HG02981 (cell line): Measurements from ENCODE around the gene SPPL2B.

Experiments
- ATAC-seq: cut with Tn5 transposase; IDR thresholded peaks from one replicate; pipeline ENCODE4 v1.9.1; 2021; ENCODE audit warnings: mild to moderate bottlenecking, moderate library complexity; ENCODE audit not compliant: unreplicated experiment

SPPL2B gene

DNA sequence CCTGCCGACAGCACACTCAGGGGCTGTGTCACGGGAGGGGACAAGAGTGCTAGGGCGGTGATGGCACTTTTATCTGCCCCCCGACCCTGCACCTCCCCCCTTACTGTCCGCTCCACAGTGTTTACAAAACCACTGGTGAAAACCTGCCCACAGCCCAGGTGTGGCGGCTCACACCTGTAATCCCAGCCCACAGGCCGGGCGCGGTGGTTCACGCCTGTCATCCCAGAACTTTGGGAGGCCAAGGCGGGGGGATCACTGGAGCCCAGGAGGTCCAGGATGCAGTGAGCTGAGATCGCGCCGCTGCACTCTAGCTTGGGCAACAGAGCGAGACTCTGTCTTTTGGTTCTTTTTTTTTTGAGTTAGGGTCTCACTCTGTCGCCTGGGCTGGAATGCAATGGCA lies 32.3 kb upstream of the SPPL2B start:
- no peak for ATAC-seq

GRCh38 chr19:2300533-2300932 lies 28.0 kb upstream of the SPPL2B start:
- ATAC-seq = no peak

GRCh38 chr19:2302319-2303210 lies 25.9 kb upstream of the SPPL2B start:
- ATAC-seq = no peak

DNA sequence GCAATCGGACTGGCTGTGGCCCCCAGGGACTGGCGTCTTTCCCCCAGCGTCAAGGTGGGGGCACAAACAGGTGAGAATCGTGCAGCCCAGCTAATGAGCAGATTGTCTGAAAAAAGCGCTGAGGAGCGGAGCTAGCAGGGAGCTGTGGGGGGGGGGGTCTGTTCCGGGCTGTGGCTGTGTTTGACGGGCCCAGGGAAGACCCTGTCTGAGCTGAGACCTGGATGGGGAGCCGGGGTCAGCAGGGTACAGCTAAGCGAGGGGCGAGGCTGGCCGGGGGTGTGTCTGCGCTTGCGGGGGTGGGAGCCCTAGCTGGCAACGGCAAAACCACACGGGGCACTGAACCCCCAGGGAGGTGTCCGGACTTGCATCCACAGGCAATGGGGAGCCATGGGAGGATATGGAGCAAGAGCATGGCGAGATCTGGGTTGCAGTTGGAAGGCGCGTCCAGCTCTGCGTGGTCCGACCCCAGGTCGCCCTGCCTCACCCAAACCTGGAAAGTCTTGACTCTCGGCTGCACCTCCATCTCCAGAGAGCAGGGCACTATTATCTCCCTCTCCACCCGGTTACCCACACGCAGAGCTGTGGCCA lies 25.2 kb upstream of the SPPL2B start:
- ATAC-seq = no peak

- ATAC-seq = no peak
Observed at GRCh38 chr19:2305452-2306280, 22.8 kb upstream of the SPPL2B start.

- no peak for ATAC-seq
Observed at GRCh38 chr19:2306281-2306806, 22.1 kb upstream of the SPPL2B start.

GRCh38 chr19:2306971-2307370 lies 21.5 kb upstream of the SPPL2B start:
- no peak for ATAC-seq

GRCh38 chr19:2307518-2308012 lies 20.9 kb upstream of the SPPL2B start:
- no peak for ATAC-seq

GRCh38 chr19:2308114-2308556 lies 20.3 kb upstream of the SPPL2B start, which contains the start of gene LINGO3:
TSS of gene LINGO3 (minus strand) at chr19:2308154. CDS start at chr19:2291776, 16,378 bp downstream.
- no peak for ATAC-seq

- ATAC-seq = no peak
Observed at GRCh38 chr19:2309734-2310362, 18.6 kb upstream of the SPPL2B start.

DNA sequence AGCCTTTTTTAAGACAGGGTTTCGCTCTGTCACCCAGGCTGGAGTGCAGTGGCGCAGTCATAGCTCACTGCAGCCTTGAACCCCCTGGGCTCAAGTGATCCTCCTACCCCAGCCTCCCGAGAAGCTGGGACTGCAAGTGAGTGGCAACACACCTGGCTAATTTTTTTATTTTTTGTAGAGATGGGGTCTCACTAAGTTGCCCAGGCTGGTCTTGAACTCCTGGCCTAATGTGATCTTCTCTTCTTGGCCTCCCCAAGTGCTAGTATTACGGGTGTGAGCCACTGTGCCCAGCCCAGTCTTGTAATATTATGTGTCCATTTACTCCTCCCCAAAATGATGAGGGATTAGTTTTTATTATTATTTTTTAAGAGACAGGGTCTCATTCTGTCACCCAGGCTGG lies 17.4 kb upstream of the SPPL2B start:
- no peak for ATAC-seq

GRCh38 chr19:2312820-2313501 lies 15.5 kb upstream of the SPPL2B start:
- no peak for ATAC-seq

- no peak for ATAC-seq
Observed at GRCh38 chr19:2315121-2315817, 13.2 kb upstream of the SPPL2B start.

GRCh38 chr19:2315818-2316353 lies 12.6 kb upstream of the SPPL2B start:
- ATAC-seq = no peak

DNA sequence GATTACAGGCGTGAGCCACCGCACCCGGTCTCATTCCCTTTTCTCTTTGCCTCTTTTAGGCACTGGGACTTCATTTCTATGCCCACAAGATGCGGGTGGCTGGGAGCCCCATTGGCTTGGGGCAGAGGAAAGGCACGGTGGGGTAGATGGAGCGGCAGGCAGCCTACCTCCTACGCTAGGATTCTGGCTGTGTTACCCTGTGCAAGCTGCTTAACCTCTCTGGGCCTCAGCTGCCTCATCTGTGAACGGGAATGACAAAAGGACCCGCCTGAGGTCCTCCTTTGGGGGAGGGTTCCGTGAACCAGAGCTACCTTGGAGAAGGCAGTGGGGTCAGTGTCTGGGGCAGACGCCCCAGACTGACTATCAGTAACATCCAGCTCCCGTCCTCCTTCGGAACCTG lies 11.2 kb upstream of the SPPL2B start:
- ATAC-seq = no peak

GRCh38 chr19:2317756-2318155 lies 10.7 kb upstream of the SPPL2B start:
- ATAC-seq = no peak

DNA sequence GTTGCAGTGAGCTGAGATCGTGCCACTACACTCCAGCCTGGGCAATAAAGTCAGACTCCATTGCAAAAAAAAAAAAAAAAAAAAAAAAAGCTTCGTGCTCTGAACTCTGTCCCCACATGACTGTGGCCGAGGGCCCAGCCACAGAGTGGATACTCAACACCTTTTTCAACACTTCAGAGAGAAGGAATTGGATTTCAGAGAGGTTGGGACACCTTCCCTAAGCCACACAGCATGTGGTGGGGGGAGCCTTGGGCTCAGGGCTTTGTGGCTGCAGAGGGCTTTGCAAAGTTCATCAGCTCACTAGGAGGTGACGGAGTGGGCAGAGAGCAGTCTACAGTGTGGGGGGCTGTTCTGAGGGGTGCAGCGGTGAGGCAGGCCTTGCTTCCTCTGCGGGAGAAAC lies 9.6 kb upstream of the SPPL2B start:
- ATAC-seq = no peak

- ATAC-seq = no peak
Observed at GRCh38 chr19:2319551-2319950, 8.9 kb upstream of the SPPL2B start.

DNA sequence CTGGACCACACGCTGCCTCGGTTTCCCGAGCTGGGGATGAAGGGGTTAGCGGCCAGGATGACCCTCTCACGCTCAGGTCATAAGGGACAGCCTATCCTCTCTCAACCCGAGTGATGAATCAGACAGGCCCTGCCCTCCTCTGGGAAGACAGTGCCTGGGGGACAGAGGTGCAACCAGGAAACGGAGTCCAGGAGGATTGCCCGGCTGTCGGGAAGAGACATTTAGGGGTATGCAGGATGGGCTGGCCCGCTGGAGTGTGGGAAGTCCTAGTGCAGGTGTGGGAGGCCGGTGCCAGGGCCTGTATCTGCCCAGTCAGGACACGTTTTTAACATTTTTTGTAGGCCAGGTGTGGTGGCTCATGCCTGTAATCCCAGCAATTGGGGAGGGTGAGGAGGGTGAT lies 8.4 kb upstream of the SPPL2B start:
- no peak for ATAC-seq
